22Rv1 (cell line): ENCODE measurements around the gene OXNAD1.

Experiments
- H3K27ac ChIP-seq: fragments of 450-650 bp; 2 replicates; pipeline ENCODE4 v1.5.1; 2017
- ZFX ChIP-seq: fragments of 450-650 bp; IDR thresholded peaks from 2 replicates; pipeline ENCODE4 v1.6.1; 2017; ENCODE audit warnings: antibody characterized with exemption, borderline replicate concordance
- TF ChIP-seq, protein P1 (sequence below): fragments of 450-650 bp; IDR thresholded peaks from 2 replicates; pipeline ENCODE4 v1.5.1; 2017; ENCODE audit warnings: mild to moderate bottlenecking

The OXNAD1 gene

DNA sequence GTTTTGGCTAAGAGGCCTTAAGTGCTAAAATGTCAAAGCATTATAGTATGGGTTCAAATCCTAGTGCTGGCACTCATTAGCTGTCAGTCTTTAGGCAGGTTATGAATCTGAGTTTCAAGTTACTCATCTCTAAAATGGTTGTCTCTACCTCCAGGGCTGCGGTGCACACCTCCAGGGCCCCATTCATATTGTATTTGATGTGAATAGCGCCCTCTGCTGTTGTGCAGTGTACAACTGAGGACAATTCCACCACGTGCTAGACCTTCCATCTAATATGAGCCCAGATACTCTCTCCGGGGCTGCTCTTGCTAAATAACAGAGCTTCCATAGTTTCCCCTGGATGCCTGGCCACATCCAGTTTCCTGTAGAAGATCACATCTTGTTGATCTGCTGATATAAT is 54.3 kb downstream of the OXNAD1 start:
- no peak overlapping the region for H3K27ac ChIP-seq
- TF ChIP-seq, protein P1, sequence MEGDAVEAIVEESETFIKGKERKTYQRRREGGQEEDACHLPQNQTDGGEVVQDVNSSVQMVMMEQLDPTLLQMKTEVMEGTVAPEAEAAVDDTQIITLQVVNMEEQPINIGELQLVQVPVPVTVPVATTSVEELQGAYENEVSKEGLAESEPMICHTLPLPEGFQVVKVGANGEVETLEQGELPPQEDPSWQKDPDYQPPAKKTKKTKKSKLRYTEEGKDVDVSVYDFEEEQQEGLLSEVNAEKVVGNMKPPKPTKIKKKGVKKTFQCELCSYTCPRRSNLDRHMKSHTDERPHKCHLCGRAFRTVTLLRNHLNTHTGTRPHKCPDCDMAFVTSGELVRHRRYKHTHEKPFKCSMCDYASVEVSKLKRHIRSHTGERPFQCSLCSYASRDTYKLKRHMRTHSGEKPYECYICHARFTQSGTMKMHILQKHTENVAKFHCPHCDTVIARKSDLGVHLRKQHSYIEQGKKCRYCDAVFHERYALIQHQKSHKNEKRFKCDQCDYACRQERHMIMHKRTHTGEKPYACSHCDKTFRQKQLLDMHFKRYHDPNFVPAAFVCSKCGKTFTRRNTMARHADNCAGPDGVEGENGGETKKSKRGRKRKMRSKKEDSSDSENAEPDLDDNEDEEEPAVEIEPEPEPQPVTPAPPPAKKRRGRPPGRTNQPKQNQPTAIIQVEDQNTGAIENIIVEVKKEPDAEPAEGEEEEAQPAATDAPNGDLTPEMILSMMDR = peak; percentile 68
- no peak for TF ChIP-seq ZFX

DNA sequence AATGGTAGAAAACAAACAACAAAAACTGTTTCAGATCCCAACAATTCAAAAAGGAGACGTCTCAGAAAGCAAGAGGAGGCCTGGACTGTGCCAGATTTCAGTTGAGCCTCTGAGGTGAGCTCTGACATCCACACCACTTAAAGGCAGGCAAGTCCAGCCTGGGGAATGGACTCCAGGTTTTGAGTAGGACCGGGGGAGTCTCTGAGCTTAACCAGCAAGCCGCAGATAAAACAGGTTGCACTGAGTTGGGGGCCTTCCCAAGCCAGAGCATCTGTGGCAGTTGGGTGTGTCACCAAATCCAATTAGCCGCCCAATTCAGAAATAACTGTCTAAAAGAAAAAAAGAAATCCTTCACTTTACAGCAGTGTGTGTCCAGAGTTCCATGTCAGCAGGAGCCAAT is 54.7 kb downstream of the OXNAD1 start:
- no peak for TF ChIP-seq ZFX
- TF ChIP-seq, protein P1 = no peak
- no peak overlapping the region for H3K27ac ChIP-seq

DNA sequence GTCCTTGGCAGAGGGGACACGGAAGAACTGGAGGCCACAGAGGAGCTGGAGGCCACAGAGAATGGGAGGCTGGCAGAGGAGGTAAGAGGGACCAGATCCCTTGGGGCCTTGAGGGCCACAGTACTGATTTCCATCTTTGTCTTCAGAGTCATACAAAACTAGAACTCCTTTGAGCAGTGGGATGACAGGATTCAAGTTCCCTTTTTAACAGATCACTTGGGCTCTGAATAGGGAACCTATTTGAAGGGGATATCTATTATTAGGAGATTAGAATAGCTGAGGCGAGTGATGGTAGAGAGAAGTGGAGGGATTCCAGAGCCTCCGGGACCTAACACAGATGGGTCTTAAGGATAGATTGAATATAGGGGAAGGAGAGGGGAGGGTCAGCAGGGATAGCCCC is 55.7 kb downstream of the OXNAD1 start:
- no peak overlapping the region for H3K27ac ChIP-seq

DNA sequence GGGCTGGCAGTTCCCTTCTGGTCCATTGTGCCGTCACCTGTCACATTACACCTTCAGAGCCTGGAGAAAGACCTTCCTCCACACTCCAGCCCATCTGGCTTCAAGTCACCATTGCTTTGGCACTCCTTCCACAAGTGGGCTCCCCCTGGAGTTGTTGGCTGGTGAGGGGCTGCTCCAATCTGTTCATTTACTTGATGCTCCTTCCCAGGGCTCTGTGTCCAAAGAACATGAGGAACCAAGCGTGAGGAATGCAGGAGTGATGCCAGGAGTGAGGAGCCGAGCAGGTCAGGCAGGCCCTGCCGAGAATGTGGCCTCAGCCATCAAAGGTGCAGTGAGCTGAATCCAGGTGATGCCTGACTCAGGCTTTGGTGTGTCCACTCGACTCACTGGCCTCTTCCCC is 57.2 kb downstream of the OXNAD1 start:
- no peak overlapping the region for H3K27ac ChIP-seq
- no peak for TF ChIP-seq ZFX
- TF ChIP-seq, protein P1 = no peak

More for the DNA sequence above, 55.7 kb downstream of the OXNAD1 start:
- no peak for TF ChIP-seq ZFX
- TF ChIP-seq, protein P1 = no peak

DNA sequence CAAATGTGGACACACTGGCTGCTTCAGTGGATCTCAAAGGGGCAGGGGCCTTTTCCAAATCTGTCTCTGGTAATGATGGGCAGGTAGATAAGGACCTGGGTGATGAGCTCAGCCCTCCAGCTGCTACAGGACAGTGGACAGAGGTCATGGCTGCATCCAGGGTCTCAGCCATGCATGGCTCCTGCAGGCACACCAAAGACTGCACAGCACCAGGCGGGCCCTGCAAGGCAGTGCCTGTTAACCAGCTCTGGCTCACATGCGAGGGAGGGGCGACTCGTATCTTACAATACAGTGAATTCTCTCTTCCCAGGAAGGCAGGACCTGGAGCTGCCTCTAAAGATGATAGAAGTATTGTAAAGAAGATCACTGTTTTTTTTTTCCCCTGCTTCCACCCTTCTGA is 58.7 kb downstream of the OXNAD1 start:
- no peak overlapping the region for H3K27ac ChIP-seq
- TF ChIP-seq ZFX = no peak
- TF ChIP-seq, protein P1 = no peak

DNA sequence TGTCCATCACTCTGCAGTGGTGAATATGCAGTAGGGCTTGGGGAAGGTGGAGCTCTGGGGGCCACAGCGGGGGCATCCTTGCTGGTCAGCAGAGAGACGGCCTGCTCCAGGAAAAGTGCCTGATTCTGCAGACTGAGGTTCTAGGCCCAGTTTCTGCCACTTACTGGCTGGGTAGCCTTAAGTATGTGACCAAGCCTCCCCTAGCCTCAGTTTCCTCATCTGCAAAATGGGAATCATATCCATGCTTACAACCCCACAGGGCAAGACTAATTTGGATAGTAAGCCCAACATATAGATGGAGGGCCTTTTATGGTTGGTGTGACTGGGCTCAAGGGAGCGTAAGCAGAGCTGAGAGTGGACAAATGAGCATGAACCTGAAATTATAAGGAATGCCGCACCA is 60.8 kb downstream of the OXNAD1 start:
- no peak overlapping the region for H3K27ac ChIP-seq
- no peak for TF ChIP-seq ZFX
- TF ChIP-seq, protein P1 = no peak

DNA sequence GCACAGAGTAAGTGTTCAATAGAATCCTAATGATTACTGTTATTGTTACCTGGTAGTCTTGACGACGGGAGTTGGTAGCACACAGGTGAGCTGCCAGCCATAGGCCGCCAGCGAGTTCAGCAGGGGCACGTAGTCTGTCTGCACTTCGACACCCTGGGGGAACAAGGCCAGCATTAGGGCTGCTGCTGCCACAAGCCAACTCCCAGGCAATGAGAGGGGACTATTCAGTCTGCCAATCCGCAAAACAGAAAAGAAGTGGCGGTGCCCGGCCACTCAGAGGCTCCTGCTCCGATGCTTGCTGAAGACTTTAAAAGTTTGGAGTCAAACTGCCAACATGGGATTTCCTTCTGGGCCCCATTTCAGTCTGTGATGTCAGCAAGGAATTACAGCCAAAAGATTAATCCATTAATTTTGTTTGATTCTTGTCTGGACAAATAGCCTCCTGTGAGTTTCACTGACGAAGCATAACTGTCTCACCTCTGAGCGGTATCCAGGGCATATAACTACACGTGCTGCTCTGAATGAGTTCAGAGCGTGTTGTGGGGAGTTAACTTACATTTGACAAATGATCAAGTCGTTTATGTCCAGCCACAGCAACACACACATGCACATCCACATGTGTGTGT is 61.8 kb downstream of the OXNAD1 start:
- TF ChIP-seq, protein P1 = no peak
- TF ChIP-seq ZFX = no peak
- H3K27ac ChIP-seq = no peak overlapping the region
